Measurements from ENCODE around the gene MND1. TPM values are rescaled to one million over a fixed set of nuclear protein-coding genes. Genes with fewer than 3 reads are reported as not detected.

Gene MND1
- total RNA-seq, 1 donor = 0.52 TPM

GRCh38 chr4:153371701-153372234, 27.3 kb downstream of the MND1 start:
- no peaks in the 10 kb centered on the region for H3K9me3 ChIP-seq (ENCODE audit: low read depth, low read length)
- no peak overlapping the region for H3K4me3 ChIP-seq (ENCODE audit: low read length)
- H3K27me3 ChIP-seq (ENCODE audit: insufficient read depth, low read length) = no peaks in the 10 kb centered on the region
- no peaks in the 10 kb centered on the region for H3K4me1 ChIP-seq (ENCODE audit: insufficient read depth, low read length)

- H3K27me3 ChIP-seq (ENCODE audit: insufficient read depth, low read length) = no peaks in the 10 kb centered on the region
- no peaks in the 10 kb centered on the region for H3K4me1 ChIP-seq (ENCODE audit: insufficient read depth, low read length)
- H3K4me3 ChIP-seq (ENCODE audit: low read length) = no peak overlapping the region
- H3K9me3 ChIP-seq (ENCODE audit: low read depth, low read length) = no peaks in the 10 kb centered on the region
Observed at GRCh38 chr4:153372967-153373562, 28.6 kb downstream of the MND1 start.

DNA sequence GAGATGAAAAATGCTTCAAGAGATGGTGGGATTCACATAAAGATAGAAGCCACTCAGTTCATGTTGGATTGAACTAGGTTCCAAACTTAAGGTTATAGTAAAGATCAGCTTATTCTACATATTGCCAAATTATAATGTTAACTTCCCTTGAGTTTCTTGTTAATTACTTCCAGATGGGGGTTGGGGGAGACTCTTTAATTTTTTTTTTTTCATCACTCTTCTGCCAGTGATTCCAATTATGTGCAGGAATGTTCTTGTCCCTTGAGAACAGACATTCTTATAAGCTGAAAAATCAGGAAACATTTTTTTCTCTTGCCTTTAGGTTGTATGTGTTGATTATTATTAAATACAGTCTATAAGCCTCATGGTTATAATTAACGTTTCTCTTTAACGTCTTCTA, 30.0 kb downstream of the MND1 start:
- no peaks in the 10 kb centered on the region for H3K9me3 ChIP-seq (ENCODE audit: low read depth, low read length)
- no peak overlapping the region for H3K4me3 ChIP-seq (ENCODE audit: low read length)
- no peaks in the 10 kb centered on the region for H3K27me3 ChIP-seq (ENCODE audit: insufficient read depth, low read length)
- H3K4me1 ChIP-seq (ENCODE audit: insufficient read depth, low read length) = no peaks in the 10 kb centered on the region

- H3K4me1 ChIP-seq (ENCODE audit: insufficient read depth, low read length) = no peaks in the 10 kb centered on the region
- H3K4me3 ChIP-seq (ENCODE audit: low read length) = no peak overlapping the region
- no peaks in the 10 kb centered on the region for H3K27me3 ChIP-seq (ENCODE audit: insufficient read depth, low read length)
- no peaks in the 10 kb centered on the region for H3K9me3 ChIP-seq (ENCODE audit: low read depth, low read length)
Observed at GRCh38 chr4:153375303-153375702, 30.8 kb downstream of the MND1 start.

GRCh38 chr4:153383131-153383530, 38.6 kb downstream of the MND1 start:
- H3K4me1 ChIP-seq (ENCODE audit: insufficient read depth, low read length) = no peaks in the 10 kb centered on the region
- no peak overlapping the region for H3K4me3 ChIP-seq (ENCODE audit: low read length)
- no peaks in the 10 kb centered on the region for H3K27me3 ChIP-seq (ENCODE audit: insufficient read depth, low read length)
- no peaks in the 10 kb centered on the region for H3K9me3 ChIP-seq (ENCODE audit: low read depth, low read length)

- no peaks in the 10 kb centered on the region for H3K27me3 ChIP-seq (ENCODE audit: insufficient read depth, low read length)
- no peaks in the 10 kb centered on the region for H3K4me1 ChIP-seq (ENCODE audit: insufficient read depth, low read length)
- no peak overlapping the region for H3K4me3 ChIP-seq (ENCODE audit: low read length)
- H3K9me3 ChIP-seq (ENCODE audit: low read depth, low read length) = no peaks in the 10 kb centered on the region
Observed at GRCh38 chr4:153384160-153384559, 39.7 kb downstream of the MND1 start.

DNA sequence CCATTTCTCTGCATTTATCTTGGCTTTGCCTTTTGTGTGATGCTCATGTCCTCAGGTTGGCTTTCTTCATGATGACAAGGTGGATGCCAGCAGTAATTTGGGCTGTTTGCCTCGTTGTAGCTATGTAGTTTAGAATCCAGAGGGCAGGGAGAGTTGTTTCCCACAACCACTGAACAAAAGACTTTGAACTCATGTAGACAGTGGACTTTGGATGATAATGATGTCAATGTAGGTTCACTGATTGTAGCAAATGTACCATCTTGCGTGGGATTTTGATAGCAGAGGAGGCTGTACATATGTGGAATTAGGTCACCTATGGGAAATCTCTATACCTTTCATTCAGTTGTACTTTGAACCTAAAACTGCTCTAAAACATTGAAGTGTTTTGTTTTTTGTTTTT, 41.3 kb downstream of the MND1 start:
- Histone ChIP-seq H3K9me3 (ENCODE audit: low read depth, low read length) (no peaks in the 10 kb centered on the region), H3K27me3 (ENCODE audit: insufficient read depth, low read length) (no peaks in the 10 kb centered on the region), H3K4me3 (ENCODE audit: low read length) (no peak overlapping the region), H3K4me1 (ENCODE audit: insufficient read depth, low read length) (no peaks in the 10 kb centered on the region)

DNA sequence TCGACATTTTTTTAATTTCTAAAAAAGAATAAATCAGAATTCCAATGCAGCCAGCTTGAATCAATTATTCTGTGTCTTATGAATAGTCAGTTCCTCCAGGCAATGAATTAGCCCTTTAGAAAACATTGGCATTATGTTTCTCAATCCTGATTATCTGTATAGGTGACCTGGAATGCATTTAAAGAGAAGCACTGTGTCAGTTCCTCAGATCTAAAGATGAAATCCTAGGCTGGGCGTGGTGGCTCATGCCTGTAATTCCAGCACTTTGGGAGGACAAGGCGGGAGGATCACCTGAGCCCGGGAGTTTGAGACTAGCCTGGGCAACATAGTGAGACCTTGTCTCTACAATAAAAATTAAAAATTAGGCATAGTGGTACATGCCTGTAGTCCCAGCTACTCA, 43.5 kb downstream of the MND1 start:
- no peak overlapping the region for H3K4me3 ChIP-seq (ENCODE audit: low read length)
- H3K4me1 ChIP-seq (ENCODE audit: insufficient read depth, low read length) = no peaks in the 10 kb centered on the region
- no peaks in the 10 kb centered on the region for H3K27me3 ChIP-seq (ENCODE audit: insufficient read depth, low read length)
- H3K9me3 ChIP-seq (ENCODE audit: low read depth, low read length) = no peaks in the 10 kb centered on the region

GRCh38 chr4:153393397-153393796, 48.9 kb downstream of the MND1 start:
- no peak overlapping the region for H3K4me3 ChIP-seq (ENCODE audit: low read length)
- no peaks in the 10 kb centered on the region for H3K4me1 ChIP-seq (ENCODE audit: insufficient read depth, low read length)
- no peaks in the 10 kb centered on the region for H3K9me3 ChIP-seq (ENCODE audit: low read depth, low read length)
- no peaks in the 10 kb centered on the region for H3K27me3 ChIP-seq (ENCODE audit: insufficient read depth, low read length)

- no peaks in the 10 kb centered on the region for H3K27me3 ChIP-seq (ENCODE audit: insufficient read depth, low read length)
- H3K4me1 ChIP-seq (ENCODE audit: insufficient read depth, low read length) = no peaks in the 10 kb centered on the region
- no peaks in the 10 kb centered on the region for H3K9me3 ChIP-seq (ENCODE audit: low read depth, low read length)
- H3K4me3 ChIP-seq (ENCODE audit: low read length) = no peak overlapping the region
Observed at GRCh38 chr4:153394945-153395344, 50.5 kb downstream of the MND1 start.

GRCh38 chr4:153398713-153399112, 54.2 kb downstream of the MND1 start:
- Histone ChIP-seq H3K4me1 (ENCODE audit: insufficient read depth, low read length) (no peaks in the 10 kb centered on the region), H3K27me3 (ENCODE audit: insufficient read depth, low read length) (no peaks in the 10 kb centered on the region), H3K4me3 (ENCODE audit: low read length) (no peak overlapping the region), H3K9me3 (ENCODE audit: low read depth, low read length) (no peaks in the 10 kb centered on the region)

- Histone ChIP-seq H3K4me3 (ENCODE audit: low read length) (no peak overlapping the region), H3K9me3 (ENCODE audit: low read depth, low read length) (no peaks in the 10 kb centered on the region), H3K27me3 (ENCODE audit: insufficient read depth, low read length) (no peaks in the 10 kb centered on the region), H3K4me1 (ENCODE audit: insufficient read depth, low read length) (no peaks in the 10 kb centered on the region)
Observed at GRCh38 chr4:153399358-153399757, 54.9 kb downstream of the MND1 start.

DNA sequence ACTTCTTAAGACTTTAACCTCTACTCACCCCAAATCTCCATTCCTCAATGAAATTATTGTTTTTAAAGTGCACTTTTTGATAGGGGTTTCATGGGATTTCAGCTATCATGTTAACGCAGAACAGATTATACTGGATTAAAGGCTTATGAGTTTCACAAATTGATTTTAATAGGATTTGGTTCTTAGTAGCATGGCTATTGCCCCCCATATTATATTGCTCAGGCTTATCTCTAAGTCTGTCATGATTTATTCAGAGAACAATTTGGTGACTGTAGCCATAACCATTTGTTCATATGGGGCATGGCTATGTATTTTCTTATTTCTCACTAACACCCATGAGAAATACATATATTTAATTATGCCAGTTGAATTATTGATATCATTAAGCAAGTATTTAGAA, 57.0 kb downstream of the MND1 start:
- Histone ChIP-seq H3K4me3 (ENCODE audit: low read length) (no peak overlapping the region), H3K9me3 (ENCODE audit: low read depth, low read length) (no peaks in the 10 kb centered on the region), H3K27me3 (ENCODE audit: insufficient read depth, low read length) (no peaks in the 10 kb centered on the region), H3K4me1 (ENCODE audit: insufficient read depth, low read length) (no peaks in the 10 kb centered on the region)

GRCh38 chr4:153402366-153402765, 57.9 kb downstream of the MND1 start:
- Histone ChIP-seq H3K4me3 (ENCODE audit: low read length) (no peak overlapping the region), H3K9me3 (ENCODE audit: low read depth, low read length) (no peaks in the 10 kb centered on the region), H3K27me3 (ENCODE audit: insufficient read depth, low read length) (no peaks in the 10 kb centered on the region), H3K4me1 (ENCODE audit: insufficient read depth, low read length) (no peaks in the 10 kb centered on the region)

GRCh38 chr4:153403726-153404125, 59.2 kb downstream of the MND1 start:
- Histone ChIP-seq H3K4me1 (ENCODE audit: insufficient read depth, low read length) (no peaks in the 10 kb centered on the region), H3K9me3 (ENCODE audit: low read depth, low read length) (no peaks in the 10 kb centered on the region), H3K4me3 (ENCODE audit: low read length) (no peak overlapping the region), H3K27me3 (ENCODE audit: insufficient read depth, low read length) (no peaks in the 10 kb centered on the region)

DNA sequence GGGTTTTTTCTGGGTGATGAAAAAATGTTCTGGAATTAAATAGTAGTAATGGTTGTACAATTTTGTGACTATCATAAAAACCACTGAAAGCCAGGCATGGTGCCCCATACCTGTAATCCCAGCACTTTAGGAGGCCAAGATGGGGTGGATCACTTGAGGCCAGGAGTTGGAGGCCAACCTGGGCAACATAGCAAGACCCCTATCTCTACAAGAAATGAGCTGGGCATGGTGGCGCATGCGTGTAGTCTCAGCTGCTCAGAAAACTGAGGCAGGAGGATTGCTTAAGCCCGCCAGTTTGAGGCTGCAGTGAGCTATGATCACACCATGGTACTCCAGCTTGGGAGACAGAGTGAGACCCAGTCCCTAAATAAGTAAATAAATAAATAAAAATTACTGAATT, 63.4 kb downstream of the MND1 start:
- Histone ChIP-seq H3K27me3 (ENCODE audit: insufficient read depth, low read length) (no peaks in the 10 kb centered on the region), H3K4me3 (ENCODE audit: low read length) (no peak overlapping the region), H3K9me3 (ENCODE audit: low read depth, low read length) (no peaks in the 10 kb centered on the region), H3K4me1 (ENCODE audit: insufficient read depth, low read length) (no peaks in the 10 kb centered on the region)

Data from mononuclear cell (primary cell).